Stimulated activated CD4-positive, alpha-beta T cell treated with anti-CD3 and anti-CD28 coated beads, Interleukin-2, amount 100 ng/mL, for 48 hours (primary cell): Measurements from ENCODE around the gene EXOC6B.

Experiments used
- DNase-seq, 2 donors: peaks; one replicate each; pipeline ENCODE4 v3.0.0-alpha.2; 2020

Gene EXOC6B

GRCh38 chr2:72153924-72154323, 671.9 kb downstream of the EXOC6B start:
- no peak for DNase-seq

- DNase-seq: no peak
Measured at GRCh38 chr2:72153026-72153791, 672.6 kb downstream of the EXOC6B start.

- DNase-seq: no peak
Measured at GRCh38 chr2:72150861-72151356, 674.9 kb downstream of the EXOC6B start.

DNA sequence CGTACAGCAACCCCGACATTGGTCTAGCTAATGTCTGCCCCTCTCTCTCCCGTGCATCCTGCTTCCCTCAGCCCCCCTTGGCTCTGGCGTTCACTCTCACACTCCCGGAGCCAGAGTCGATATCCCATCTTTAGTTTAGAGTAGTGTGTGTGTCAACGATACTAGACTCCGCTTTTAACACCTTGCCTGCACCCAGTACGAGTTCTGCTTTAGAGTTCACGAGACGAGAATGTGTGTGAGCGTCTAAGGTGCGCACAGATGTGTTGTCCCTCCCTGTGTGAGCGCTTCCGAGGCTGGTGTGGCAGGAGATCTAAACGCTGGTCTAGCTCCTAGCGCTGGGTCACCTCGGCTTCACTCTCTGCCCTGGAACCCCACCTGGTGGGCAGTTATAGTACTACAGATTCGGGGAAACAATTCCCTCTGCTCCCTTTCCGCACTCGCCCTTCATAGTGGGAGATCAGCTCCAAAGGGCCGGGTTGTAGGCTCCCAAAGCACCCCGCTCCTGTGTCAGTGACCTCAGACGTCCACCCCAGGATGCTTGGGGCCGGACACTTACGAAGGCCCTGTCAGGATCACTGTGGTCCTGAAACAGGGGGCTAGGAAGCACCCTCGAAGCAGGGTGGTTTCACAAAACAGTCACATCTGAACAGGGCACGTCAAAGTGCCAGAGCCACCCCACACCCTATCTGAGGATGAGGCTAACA, 675.5 kb downstream of the EXOC6B start:
- DNase-seq: peak; percentile 73 to 77

DNA sequence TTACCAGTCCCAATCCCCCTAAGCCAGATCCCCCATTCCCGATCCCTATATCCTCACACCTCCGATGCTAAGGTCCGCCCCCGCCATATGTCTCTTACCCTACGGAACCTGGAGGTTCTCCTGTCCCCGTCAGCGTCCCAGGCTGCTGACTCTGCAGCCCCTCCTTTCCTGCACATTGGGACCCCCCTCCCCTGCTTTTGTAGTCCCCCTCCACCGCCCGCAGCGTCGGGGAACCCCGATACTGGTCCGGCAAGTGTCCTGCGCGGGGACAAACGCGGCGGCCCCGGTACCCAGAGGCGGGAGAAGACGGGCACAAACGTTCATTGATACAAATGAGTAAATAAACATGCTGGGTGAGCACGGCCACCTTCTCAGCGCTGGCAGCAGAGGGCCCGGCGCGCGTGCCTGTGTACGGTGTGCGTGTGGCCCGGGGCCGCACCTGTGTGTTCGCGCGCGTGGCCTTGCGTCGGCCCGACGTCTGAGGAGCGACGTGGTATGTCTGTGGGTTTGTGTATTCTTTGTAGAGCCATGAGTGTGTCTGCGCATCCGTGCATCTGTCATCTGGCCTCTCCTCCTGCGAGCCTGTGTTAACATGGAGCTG, 676.2 kb downstream of the EXOC6B start:
- no peak for DNase-seq

GRCh38 chr2:72148837-72149555, 676.8 kb downstream of the EXOC6B start:
- no peak for DNase-seq

- no peak for DNase-seq
Measured at GRCh38 chr2:72148003-72148836, 677.6 kb downstream of the EXOC6B start.

- DNase-seq: no peak
Measured at GRCh38 chr2:72147303-72147971, 678.4 kb downstream of the EXOC6B start, which contains the start of gene CYP26B1. TSS of gene CYP26B1 (minus strand) at chr2:72147862. CDS start at chr2:72147834, 28 bp downstream.

DNA sequence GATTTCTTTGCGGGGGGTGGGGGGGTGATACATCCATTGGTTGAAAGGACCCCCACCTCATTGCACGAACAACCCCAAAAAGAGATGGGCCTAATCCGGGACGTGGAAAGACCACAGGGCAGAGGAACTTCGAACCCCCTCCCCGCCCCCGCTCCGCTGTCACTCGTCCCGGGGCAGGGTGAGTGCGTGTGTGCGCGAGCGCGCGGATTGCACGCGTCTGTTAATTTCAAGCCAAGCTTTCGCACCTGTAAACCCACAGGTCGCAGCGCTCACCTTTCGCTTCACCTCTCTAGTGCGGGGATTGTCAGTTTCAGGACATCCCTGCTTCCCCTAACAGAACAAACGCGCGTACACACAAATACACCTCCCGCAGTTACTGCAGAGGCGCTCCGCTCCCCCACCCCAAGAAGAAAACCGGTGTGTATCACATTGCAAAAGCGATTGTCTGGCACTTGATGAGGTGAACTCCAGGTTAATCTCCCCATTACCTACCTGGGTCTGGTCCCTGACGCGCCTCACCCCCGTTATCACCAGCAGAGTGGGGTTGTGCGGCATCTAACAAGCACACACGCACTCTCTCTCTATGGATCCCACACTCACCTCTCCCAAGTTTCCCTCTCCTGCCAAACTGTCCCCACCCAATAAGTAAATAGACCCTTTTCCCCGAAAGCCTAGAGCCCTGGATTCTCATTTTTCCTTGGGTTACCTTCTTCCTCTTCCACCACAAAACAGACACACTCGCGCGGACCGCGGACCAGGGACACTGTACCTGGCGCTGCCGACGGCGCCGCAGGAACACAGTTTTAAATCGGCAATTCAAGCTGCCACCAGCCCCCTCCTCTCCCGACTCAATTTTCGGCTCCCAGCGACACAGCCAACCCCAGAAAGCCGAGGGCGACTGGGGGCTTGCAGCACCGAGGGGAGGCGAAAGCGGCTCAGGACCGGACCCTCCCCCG, 679.2 kb downstream of the EXOC6B start:
- DNase-seq: no peak

DNA sequence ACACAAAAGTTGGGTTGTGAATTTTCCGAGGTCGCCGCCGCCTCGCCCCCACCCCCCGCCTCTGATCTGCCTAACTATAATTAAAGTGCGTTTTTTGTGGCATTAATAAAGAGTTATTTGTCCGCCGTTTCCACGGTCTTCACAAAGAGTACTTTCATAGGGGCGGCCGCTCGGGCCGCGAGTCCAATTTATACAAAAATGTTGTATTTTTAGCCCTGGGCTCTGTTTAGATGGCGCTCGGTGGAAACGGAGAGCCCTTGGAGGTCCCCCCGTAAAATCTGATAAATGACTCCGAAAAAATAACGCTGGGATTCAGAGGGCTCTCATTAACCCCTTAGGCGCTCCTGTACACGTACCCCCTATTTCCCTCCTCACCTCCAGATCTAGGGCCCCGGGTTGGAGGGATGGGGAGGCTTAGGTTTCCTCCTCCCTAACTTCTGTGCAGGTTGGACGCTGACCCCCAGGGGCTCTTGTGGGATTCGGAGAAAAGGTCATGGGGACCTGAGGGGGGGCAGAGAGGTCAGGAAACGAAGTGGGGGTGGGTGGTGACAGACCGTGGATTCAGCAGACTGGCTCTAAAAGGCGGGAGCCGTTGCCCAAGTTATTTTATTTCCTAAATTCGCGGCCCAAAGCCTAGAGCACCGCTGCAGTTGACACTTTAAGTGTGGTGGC, 680.0 kb downstream of the EXOC6B start:
- DNase-seq: no peak

- no peak for DNase-seq
Measured at GRCh38 chr2:72145289-72145657, 680.6 kb downstream of the EXOC6B start.

DNA sequence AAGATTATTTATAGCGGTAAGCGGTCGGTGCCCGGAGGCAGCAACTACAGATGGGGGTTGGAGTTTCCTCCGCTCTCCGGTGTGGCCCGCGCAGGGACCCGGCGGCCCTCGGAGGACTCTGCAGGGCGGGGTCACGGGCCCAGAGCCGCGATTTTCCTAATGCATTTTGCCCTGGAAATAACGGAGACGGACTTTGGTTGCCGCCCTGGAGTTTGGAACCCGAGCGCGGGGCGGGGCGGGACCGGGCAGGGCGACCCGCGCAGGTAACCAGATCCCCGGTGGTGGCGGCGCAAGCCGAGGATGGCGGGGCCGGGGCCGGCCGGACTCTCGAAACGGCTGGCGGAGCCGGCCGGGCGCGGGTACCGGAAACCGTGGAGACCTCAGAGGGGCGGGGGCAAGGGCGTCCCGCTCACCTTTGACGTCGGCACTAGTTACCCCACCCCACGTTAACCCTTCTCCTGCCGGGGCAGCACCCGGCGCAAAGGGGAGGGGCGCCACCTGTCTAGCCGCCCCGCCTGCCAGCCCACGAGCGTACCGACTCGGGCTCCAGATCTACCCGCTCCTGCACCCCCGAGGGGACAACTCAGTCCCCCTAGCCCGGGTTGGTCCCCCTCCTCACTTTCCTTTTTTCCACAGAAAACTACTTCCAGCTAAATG, 681.1 kb downstream of the EXOC6B start:
- no peak for DNase-seq

GRCh38 chr2:72144274-72144631, 681.6 kb downstream of the EXOC6B start:
- DNase-seq: no peak

- no peak for DNase-seq
Measured at GRCh38 chr2:72143441-72144273, 682.2 kb downstream of the EXOC6B start.

- no peak for DNase-seq
Measured at GRCh38 chr2:72142570-72143440, 683.0 kb downstream of the EXOC6B start.

DNA sequence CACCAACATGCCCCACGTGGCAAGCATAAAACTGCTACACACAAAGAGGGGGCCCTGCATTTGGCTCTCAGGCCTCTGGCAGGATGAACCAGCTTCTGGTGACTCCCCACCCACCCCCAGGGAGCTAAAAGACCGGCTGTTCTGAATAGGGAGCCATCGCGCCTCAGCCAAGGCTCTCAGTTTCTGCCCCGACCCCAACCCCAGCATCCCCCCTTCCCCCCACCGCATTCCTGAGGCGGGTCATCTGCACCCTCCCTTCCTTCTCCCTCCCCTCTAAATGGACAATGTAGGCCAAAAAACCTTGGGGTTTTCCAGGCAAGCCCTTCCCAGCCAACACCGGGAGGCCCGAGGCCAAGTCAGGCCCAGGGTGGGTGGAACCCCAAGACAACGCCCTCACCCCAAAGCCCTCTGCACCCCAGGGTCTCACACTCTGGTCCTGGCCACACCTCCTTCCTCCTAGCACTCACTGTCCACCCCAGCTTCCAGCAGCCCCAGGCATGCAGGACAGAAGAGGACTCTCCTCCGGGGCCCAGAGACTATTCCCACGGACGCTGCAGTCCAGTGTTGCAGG, 683.9 kb downstream of the EXOC6B start:
- no peak for DNase-seq
